Suprapubic skin (tissue), 4 donors: ENCODE results near the gene ADD2. TPM values are rescaled to one million over a fixed set of nuclear protein-coding genes. Genes with fewer than 3 reads are reported as not detected.
"Not testable (repeated sequence)": the region's sequence is repeated elsewhere in the genome, so short reads cannot be mapped to it uniquely, and the experiment has no call there.

Experiments
- DNase-seq, 2 donors: peaks; one replicate each; pipeline ENCODE4 v3.0.0-alpha.2; 2019; ENCODE audit warnings: low spot score in 2 of 2
- H3K27ac ChIP-seq: fragments of 200-600 bp; sonication (generic); one replicate; pipeline ENCODE4 v1.5.1; 2019
- H3K27me3 ChIP-seq: fragments of 200-600 bp; sonication (generic); one replicate; pipeline ENCODE4 v1.5.1; 2019
- H3K36me3 ChIP-seq: fragments of 200-600 bp; sonication (generic); one replicate; pipeline ENCODE4 v1.5.1; 2019
- H3K4me1 ChIP-seq: fragments of 200-600 bp; sonication (generic); one replicate; pipeline ENCODE4 v1.5.1; 2019
- H3K4me3 ChIP-seq: fragments of 200-600 bp; sonication (generic); one replicate; pipeline ENCODE4 v1.5.1; 2019; ENCODE audit warnings: mild to moderate bottlenecking
- H3K9me3 ChIP-seq: fragments of 200-600 bp; sonication (generic); one replicate; pipeline ENCODE4 v1.5.1; 2019
- EP300 ChIP-seq: sonication (generic); formaldehyde crosslinking; IDR thresholded peaks from one replicate; pipeline ENCODE4 v1.6.1; 2017; ENCODE audit warnings: antibody characterized with exemption
- POLR2A ChIP-seq, 2 donors: fragments of 450-650 bp; IDR thresholded peaks; one replicate each; pipeline ENCODE4 v1.6.1; 2017; ENCODE audit warnings: antibody characterized with exemption in 2 of 2, mild to moderate bottlenecking in 2 of 2, moderate library complexity in 2 of 2
- POLR2AphosphoS5 ChIP-seq, 3 donors: sonication (generic); formaldehyde crosslinking; IDR thresholded peaks; one replicate each; pipeline ENCODE4 v1.6.1; 2017; ENCODE audit warnings: antibody characterized with exemption in 3 of 3
- WGBS: methylation state at CpG from one replicate; pipeline ENCODE4 v1.1.5; 2018; 5-methylcytosine and 5-hydroxymethylcytosine counted together
- total RNA-seq, 4 donors: library from RNA; depleted of rRNA; stranded (reverse); fragments of >200 nt; gene quantifications; one replicate each; pipeline ENCODE4 v1.1.0, GENCODE V29; 2016
- TF ChIP-seq, protein P1 (sequence below), 2 donors: fragments of 200-600 bp in 1 of 2; fragments of 450-650 bp in 1 of 2; sonication (generic) in 1 of 2; IDR thresholded peaks; one replicate each; pipeline ENCODE4 v1.5.1; 2016 to 2019; ENCODE audit warnings: antibody characterized with exemption in 2 of 2, mild to moderate bottlenecking in 1 of 2, moderate library complexity in 1 of 2

ADD2 gene
- total RNA-seq, 4 donors from 2014 or later, result 1.4 to 2.3 (median 1.5) TPM

DNA sequence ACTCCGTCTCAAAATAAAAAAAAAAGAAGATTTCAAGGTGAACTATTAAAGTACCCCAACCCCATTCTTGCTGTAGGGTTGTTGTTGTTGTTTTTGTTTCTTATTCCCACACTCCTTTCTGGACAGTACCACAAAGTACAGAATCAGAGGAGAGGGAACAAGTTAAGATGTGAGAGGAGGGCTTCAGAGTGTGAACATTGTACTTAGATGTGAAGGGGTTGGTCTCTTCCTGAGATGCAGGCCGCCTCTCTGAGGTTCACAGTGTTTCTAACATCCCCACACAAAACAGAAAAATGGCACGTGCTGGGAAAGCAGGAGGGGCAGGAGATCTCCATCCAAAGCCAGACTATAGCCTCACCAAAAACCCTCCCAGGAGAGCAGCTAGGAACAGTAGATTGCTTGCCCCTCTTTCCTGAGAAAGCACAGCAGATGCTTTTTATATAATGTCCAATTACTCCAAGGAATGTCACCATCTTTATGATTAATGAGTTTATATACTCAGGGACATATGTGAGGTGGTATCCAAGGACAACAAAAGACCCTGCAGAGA is 22.6 kb downstream of the ADD2 start:
- H3K4me1 ChIP-seq, result no peaks in the 10 kb centered on the region
- H3K36me3 ChIP-seq, result no peaks in the 10 kb centered on the region
- H3K27ac ChIP-seq, result no peak overlapping the region
- no peak for DNase-seq
- H3K27me3 ChIP-seq, result peaks cover 15% of the 10 kb centered on the region
- TF ChIP-seq POLR2AphosphoS5 (IDR thresholded peaks at IDR 0.05) (no peak), EP300 (no peak), POLR2A (IDR thresholded peaks at IDR 0.05) (no peak)
- TF ChIP-seq, protein P1, sequence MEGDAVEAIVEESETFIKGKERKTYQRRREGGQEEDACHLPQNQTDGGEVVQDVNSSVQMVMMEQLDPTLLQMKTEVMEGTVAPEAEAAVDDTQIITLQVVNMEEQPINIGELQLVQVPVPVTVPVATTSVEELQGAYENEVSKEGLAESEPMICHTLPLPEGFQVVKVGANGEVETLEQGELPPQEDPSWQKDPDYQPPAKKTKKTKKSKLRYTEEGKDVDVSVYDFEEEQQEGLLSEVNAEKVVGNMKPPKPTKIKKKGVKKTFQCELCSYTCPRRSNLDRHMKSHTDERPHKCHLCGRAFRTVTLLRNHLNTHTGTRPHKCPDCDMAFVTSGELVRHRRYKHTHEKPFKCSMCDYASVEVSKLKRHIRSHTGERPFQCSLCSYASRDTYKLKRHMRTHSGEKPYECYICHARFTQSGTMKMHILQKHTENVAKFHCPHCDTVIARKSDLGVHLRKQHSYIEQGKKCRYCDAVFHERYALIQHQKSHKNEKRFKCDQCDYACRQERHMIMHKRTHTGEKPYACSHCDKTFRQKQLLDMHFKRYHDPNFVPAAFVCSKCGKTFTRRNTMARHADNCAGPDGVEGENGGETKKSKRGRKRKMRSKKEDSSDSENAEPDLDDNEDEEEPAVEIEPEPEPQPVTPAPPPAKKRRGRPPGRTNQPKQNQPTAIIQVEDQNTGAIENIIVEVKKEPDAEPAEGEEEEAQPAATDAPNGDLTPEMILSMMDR (IDR thresholded peaks at IDR 0.05), result no peak
- no peak overlapping the region for H3K4me3 ChIP-seq
- H3K9me3 ChIP-seq, result no peaks in the 10 kb centered on the region
- 84% methylated on average over 3 of the region's 3 CpGs for WGBS

DNA sequence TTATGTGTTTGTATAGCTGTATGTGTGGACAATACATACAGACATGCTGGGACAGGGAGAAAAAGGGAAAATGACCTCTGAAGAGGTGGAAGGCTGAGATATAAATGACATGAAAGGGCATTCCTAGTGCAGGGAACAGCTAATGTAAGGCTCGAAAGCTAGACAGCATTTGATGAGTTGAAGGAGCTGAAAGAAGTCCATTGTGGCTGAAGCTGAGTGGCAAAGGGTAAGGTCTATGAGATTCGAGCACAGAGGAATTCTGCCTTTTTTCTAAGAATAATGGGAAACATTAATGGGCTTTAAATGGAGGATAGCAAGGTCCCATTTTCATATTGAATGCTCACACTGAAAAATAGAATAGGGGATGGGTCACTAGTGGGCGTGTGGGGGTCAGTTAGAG is 23.6 kb downstream of the ADD2 start:
- DNase-seq, result no peak
- Histone ChIP-seq H3K36me3 (no peaks in the 10 kb centered on the region), H3K9me3 (peaks cover 2% of the 10 kb centered on the region), H3K4me1 (no peaks in the 10 kb centered on the region), H3K4me3 (no peak overlapping the region), H3K27ac (no peak overlapping the region), H3K27me3 (peaks cover 12% of the 10 kb centered on the region)
- TF ChIP-seq EP300, result no peak
- no peak for TF ChIP-seq POLR2AphosphoS5 (IDR thresholded peaks at IDR 0.05)
- TF ChIP-seq, protein P1 (IDR thresholded peaks at IDR 0.05), result no peak
- no peak for TF ChIP-seq POLR2A (IDR thresholded peaks at IDR 0.05)
- 69% methylated on average over 3 of the region's 3 CpGs for WGBS

- no peaks in the 10 kb centered on the region for H3K36me3 ChIP-seq
- no peak for TF ChIP-seq POLR2A (IDR thresholded peaks at IDR 0.05)
- TF ChIP-seq EP300, result no peak
- no peak for TF ChIP-seq POLR2AphosphoS5 (IDR thresholded peaks at IDR 0.05)
- TF ChIP-seq, protein P1 (IDR thresholded peaks at IDR 0.05), result no peak
- no peak for DNase-seq
- H3K4me1 ChIP-seq, result no peaks in the 10 kb centered on the region
- no peak overlapping the region for H3K27ac ChIP-seq
- peaks cover 3% of the 10 kb centered on the region for H3K9me3 ChIP-seq
- H3K4me3 ChIP-seq, result no peak overlapping the region
- H3K27me3 ChIP-seq, result peaks cover 6% of the 10 kb centered on the region
These were observed 24.3 kb downstream of the ADD2 start for GRCh38 chr2:70743677-70744076.

DNA sequence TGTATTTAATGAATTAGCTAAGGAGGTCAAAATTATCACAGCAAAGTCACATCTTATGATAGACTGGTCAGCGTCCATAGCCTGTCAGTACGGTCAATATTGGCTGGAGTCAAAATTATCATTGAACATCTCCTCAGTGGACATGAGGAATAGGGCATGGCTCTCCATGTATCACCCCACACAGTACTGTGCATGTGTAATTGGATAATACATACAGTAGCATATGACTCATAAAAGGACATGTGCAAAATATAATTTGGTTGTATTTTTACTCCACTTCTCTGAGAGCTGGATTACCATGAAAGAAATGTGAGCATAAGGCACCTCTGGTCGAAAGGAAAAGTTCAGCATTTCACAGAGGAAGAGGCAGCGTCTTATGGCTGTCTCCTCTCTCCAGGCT is 24.9 kb downstream of the ADD2 start:
- H3K9me3 ChIP-seq, result peaks cover 3% of the 10 kb centered on the region
- no peak overlapping the region for H3K27ac ChIP-seq
- H3K4me3 ChIP-seq, result no peak overlapping the region
- H3K36me3 ChIP-seq, result no peaks in the 10 kb centered on the region
- DNase-seq, result no peak
- no peaks in the 10 kb centered on the region for H3K4me1 ChIP-seq
- peaks cover 5% of the 10 kb centered on the region for H3K27me3 ChIP-seq
- TF ChIP-seq POLR2A (IDR thresholded peaks at IDR 0.05), result no peak
- no peak for TF ChIP-seq EP300
- TF ChIP-seq, protein P1 (IDR thresholded peaks at IDR 0.05), result no peak
- no peak for TF ChIP-seq POLR2AphosphoS5 (IDR thresholded peaks at IDR 0.05)
- 77% methylated on average over 4 of the region's 4 CpGs for WGBS

GRCh38 chr2:70739492-70739891 is 28.5 kb downstream of the ADD2 start:
- not testable (repeated sequence) for DNase-seq, H3K4me3 ChIP-seq, H3K4me1 ChIP-seq, H3K9me3 ChIP-seq, H3K36me3 ChIP-seq, H3K27ac ChIP-seq
- H3K27me3 ChIP-seq, result peaks cover 16% of the 10 kb centered on the region
- 95% methylated on average over 1 of the region's 1 CpG for WGBS

- no peak for TF ChIP-seq POLR2AphosphoS5 (IDR thresholded peaks at IDR 0.05)
- TF ChIP-seq, protein P1 (IDR thresholded peaks at IDR 0.05), result no peak
- TF ChIP-seq POLR2A (IDR thresholded peaks at IDR 0.05), result no peak
- no peak for TF ChIP-seq EP300
- no peak overlapping the region for H3K27ac ChIP-seq
- no peaks in the 10 kb centered on the region for H3K36me3 ChIP-seq
- H3K9me3 ChIP-seq, result peaks cover 3% of the 10 kb centered on the region
- H3K4me3 ChIP-seq, result no peak overlapping the region
- H3K4me1 ChIP-seq, result no peaks in the 10 kb centered on the region
- WGBS, result 57% methylated on average over 2 of the region's 2 CpGs
- H3K27me3 ChIP-seq, result peaks cover 30% of the 10 kb centered on the region
- no peak for DNase-seq
These were observed 29.8 kb downstream of the ADD2 start for GRCh38 chr2:70738159-70738558.
